Spleen (tissue), 11 donors: ENCODE results near the gene KRT7. TPM values are rescaled to one million over a fixed set of nuclear protein-coding genes. Genes with fewer than 3 reads are reported as not detected.
A peak's percentile ranks its signal among the peaks of the same experiment; 100 is the strongest.

ENCODE experiments used
- DNase-seq: peaks from one replicate; pipeline ENCODE4 v3.0.0-alpha.2; 2020
- H3K27ac ChIP-seq, 8 donors: fragments of 200-600 bp; sonication (generic) in 7 of 8; 1 replicate in 4 of 8; 2 replicates in 4 of 8; pipeline versions ENCODE4 v1.5.0 to v1.8.0; 2016 to 2021; ENCODE audit warnings: inconsistent platforms in 4 of 8, mild to moderate bottlenecking in 4 of 8, moderate library complexity in 1 of 8
- H3K27me3 ChIP-seq, 7 donors: fragments of 200-600 bp; sonication (generic) in 6 of 7; replicated peaks in 1 of 7; 1 replicate in 4 of 7; 2 replicates in 3 of 7; pipeline versions ENCODE4 v1.5.0 to v1.8.0; 2016 to 2021; ENCODE audit warnings: inconsistent platforms in 3 of 7, mild to moderate bottlenecking in 1 of 7
- H3K36me3 ChIP-seq, 6 donors: fragments of 200-600 bp; sonication (generic) in 5 of 6; 1 replicate in 4 of 6; 2 replicates in 2 of 6; pipeline versions ENCODE4 v1.5.0 to v1.8.0; 2016 to 2021; ENCODE audit warnings: inconsistent platforms in 2 of 6
- H3K4me1 ChIP-seq, 6 donors: fragments of 200-600 bp; sonication (generic) in 5 of 6; 1 replicate in 3 of 6; 2 replicates in 3 of 6; pipeline versions ENCODE4 v1.5.0 to v1.8.0; 2016 to 2021; ENCODE audit warnings: inconsistent platforms in 3 of 6
- H3K4me3 ChIP-seq, 8 donors: fragments of 200-600 bp; sonication (generic) in 7 of 8; 1 replicate in 4 of 8; 2 replicates in 4 of 8; pipeline versions ENCODE4 v1.5.0 to v1.8.0; 2016 to 2021; ENCODE audit warnings: inconsistent platforms in 4 of 8, mild to moderate bottlenecking in 4 of 8, moderate library complexity in 2 of 8
- H3K9me3 ChIP-seq, 8 donors: fragments of 200-600 bp; sonication (generic) in 7 of 8; 1 replicate in 4 of 8; 2 replicates in 4 of 8; pipeline versions ENCODE4 v1.5.0 to v1.8.0; 2016 to 2021; ENCODE audit warnings: inconsistent platforms in 4 of 8
- CTCF ChIP-seq, 11 experiments: fragments of 200-600 bp in 7 of 11; fragments of 450-650 bp in 4 of 11; sonication (generic) in 4 of 11; IDR thresholded peaks in 8 of 11; conservative IDR thresholded peaks in 3 of 11; 1 replicate in 7 of 11; 2 replicates in 4 of 11; pipeline versions ENCODE4 v1.4.0 to v1.8.0; 2016 to 2021; ENCODE audit warnings: antibody characterized with exemption in 11 of 11, inconsistent platforms in 4 of 11, mild to moderate bottlenecking in 1 of 11
- POLR2A ChIP-seq, 3 donors: fragments of 450-650 bp; IDR thresholded peaks; one replicate each; pipeline ENCODE4 v1.5.1; 2017; ENCODE audit warnings: antibody characterized with exemption in 3 of 3, mild to moderate bottlenecking in 1 of 3
- POLR2AphosphoS5 ChIP-seq, 3 donors: sonication (generic); formaldehyde crosslinking; IDR thresholded peaks; one replicate each; pipeline ENCODE4 v1.5.1; 2017; ENCODE audit warnings: antibody characterized with exemption in 3 of 3
- WGBS, 5 donors: extraction: QIAGEN DNeasy Blood & Tissue Kit in 3 of 5; methylation state at CpG; one replicate each; pipeline versions ENCODE4 v1.1.5 to v1.1.7; 2013 to 2018; 5-methylcytosine and 5-hydroxymethylcytosine counted together
- intact Hi-C: fragments of 100-400 bp; cut with DNase I; formaldehyde crosslinking; loops from one replicate; pipeline ENCODE4 v1.15.0; 2023; ENCODE audit warnings: low total_unique reads
- polyA plus RNA-seq, 3 donors: library from polyadenylated mRNA; stranded (reverse); fragments of 200-250 nt; gene quantifications; one replicate each; pipeline ENCODE4 v1.2.1, GENCODE V29; 2013
- total RNA-seq, 7 donors: library from RNA; depleted of rRNA in 3 of 7; stranded (reverse); fragments of >200 nt in 3 of 7; fragmentation: NEBNext Ultra II Directional in 4 of 7; extraction: Animal tissue kit (Norgen Biotek cat#: 25700) in 4 of 7; gene quantifications; one replicate each; pipeline versions ENCODE4 v1.1.0 to v1.2.1, GENCODE V29; 2016 to 2021
- donor health status: healthy with polysubstance abuse.
- donor health status: DM: no; HTN: no; CAD: no; lungs with moderate emphysema.
- donor health status: DM: no; HTN: no; CAD: no.
- donor health status: Bipolar disorder and iron deficiency.
- donor health status: healthy.
- donor health status: DM: no; HTN: no; CAD: no.
- donor health status: DM: yes; HTN: yes; CAD: no.

KRT7 gene
- total and polyA plus RNA-seq, 10 donors = 0.73 to 1.9 (median 1.2) TPM; not detected in 3

- H3K36me3 ChIP-seq = no peaks in the 10 kb centered on the region
- H3K27me3 ChIP-seq = peaks cover 0 to 39% (median 0%) of the 10 kb centered on the region in 7 donors
- intact Hi-C loops = no loop called here
- no peak overlapping the region for H3K27ac ChIP-seq
- DNase-seq = peak; percentile 10
- TF ChIP-seq POLR2A (IDR thresholded peaks at IDR 0.05) = no peak
- no peak for TF ChIP-seq CTCF (IDR thresholded peaks at IDR 0.05 in 8 of 11, conservative IDR thresholded peaks at IDR 0.05 in 3 of 11)
- no peak for TF ChIP-seq POLR2AphosphoS5 (IDR thresholded peaks at IDR 0.05)
- no peaks in the 10 kb centered on the region for H3K9me3 ChIP-seq
- no peak overlapping the region for H3K4me3 ChIP-seq
- H3K4me1 ChIP-seq = peaks cover 0 to 53% (median 30%) of the 10 kb centered on the region in 6 donors
- 92 to 97% (median 94%) methylated on average over 4 of the region's 4 CpGs for WGBS, 5 donors
These were observed 27.3 kb upstream of the KRT7 start for GRCh38 chr12:52205612-52206303.

DNA sequence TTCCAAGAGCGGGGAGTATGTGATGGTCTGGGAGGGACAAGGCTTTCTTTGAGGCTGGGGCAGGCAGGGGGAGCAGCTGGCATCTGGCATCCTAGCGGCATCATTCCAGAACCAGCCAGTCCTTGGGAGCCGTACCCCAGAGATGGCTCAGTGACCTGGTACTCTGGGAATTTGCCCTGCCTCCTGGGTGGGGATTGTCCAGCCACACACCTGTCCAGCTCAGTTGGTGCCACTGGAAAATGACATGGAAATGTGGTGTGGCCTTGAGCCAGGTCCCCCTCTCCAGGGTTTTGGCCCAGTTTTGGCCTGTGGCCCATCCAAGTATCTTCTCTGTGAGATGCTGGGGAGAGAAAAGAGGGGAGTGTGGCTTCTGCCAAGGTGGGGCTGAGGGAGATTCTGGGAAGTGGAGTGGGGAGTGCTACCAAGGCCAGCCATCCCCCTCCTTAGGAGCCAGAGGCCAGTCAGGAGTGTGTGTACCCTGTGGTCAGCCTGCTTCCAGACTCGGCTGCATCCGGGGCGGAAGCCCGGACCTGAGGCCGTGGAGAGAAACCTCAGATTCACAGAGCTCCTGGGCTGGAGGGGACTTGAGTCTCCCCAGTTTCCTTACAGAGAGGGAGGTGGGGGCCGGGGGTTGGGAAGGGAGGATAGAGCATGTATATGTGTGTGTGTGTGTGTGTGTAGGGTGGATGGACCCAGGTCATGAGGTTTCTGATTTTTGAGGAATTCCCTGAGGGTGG is 26.6 kb upstream of the KRT7 start:
- Histone ChIP-seq H3K27me3 (peaks cover 0 to 39% (median 0%) of the 10 kb centered on the region in 7 donors), H3K4me1 (peaks cover 0 to 48% (median 30%) of the 10 kb centered on the region in 6 donors), H3K4me3 (no peak overlapping the region), H3K27ac (no peak overlapping the region), H3K9me3 (no peaks in the 10 kb centered on the region), H3K36me3 (no peaks in the 10 kb centered on the region)
- peak; percentile 58 for DNase-seq
- TF ChIP-seq POLR2AphosphoS5 (IDR thresholded peaks at IDR 0.05) (no peak), CTCF (IDR thresholded peaks at IDR 0.05 in 8 of 11, conservative IDR thresholded peaks at IDR 0.05 in 3 of 11) (no peak), POLR2A (IDR thresholded peaks at IDR 0.05) (no peak)
- intact Hi-C loops = no loop called here
- WGBS, 5 donors = 88 to 95% (median 90%) methylated on average over 9 of the region's 9 CpGs

GRCh38 chr12:52207106-52207505 is 25.9 kb upstream of the KRT7 start:
- 83 to 100% (median 86%) methylated on average over 2 of the region's 2 CpGs for WGBS, 5 donors
- intact Hi-C loops = no loop called here
- Histone ChIP-seq H3K36me3 (no peaks in the 10 kb centered on the region), H3K27me3 (peaks cover 0 to 33% (median 0%) of the 10 kb centered on the region in 7 donors), H3K4me3 (no peak overlapping the region), H3K4me1 (peaks cover 0 to 42% (median 25%) of the 10 kb centered on the region in 6 donors), H3K27ac (no peak overlapping the region), H3K9me3 (no peaks in the 10 kb centered on the region)
- TF ChIP-seq POLR2AphosphoS5 (IDR thresholded peaks at IDR 0.05) (no peak), POLR2A (IDR thresholded peaks at IDR 0.05) (no peak), CTCF (IDR thresholded peaks at IDR 0.05 in 8 of 11, conservative IDR thresholded peaks at IDR 0.05 in 3 of 11) (no peak)
- peak; percentile 44 for DNase-seq

- H3K4me1 ChIP-seq = peaks cover 0 to 34% (median 19%) of the 10 kb centered on the region in 6 donors
- peaks cover 0 to 26% (median 0%) of the 10 kb centered on the region in 7 donors for H3K27me3 ChIP-seq
- intact Hi-C loops = no loop called here
- H3K27ac ChIP-seq = no peak overlapping the region
- DNase-seq = peak; percentile 68
- no peaks in the 10 kb centered on the region for H3K9me3 ChIP-seq
- TF ChIP-seq CTCF (IDR thresholded peaks at IDR 0.05 in 8 of 11, conservative IDR thresholded peaks at IDR 0.05 in 3 of 11) (no peak), POLR2A (IDR thresholded peaks at IDR 0.05) (no peak), POLR2AphosphoS5 (IDR thresholded peaks at IDR 0.05) (no peak)
- WGBS, 5 donors = 31 to 65% (median 57%) methylated on average over 3 to 10 of the region's 10 CpGs
- H3K4me3 ChIP-seq = no peak overlapping the region
- no peaks in the 10 kb centered on the region for H3K36me3 ChIP-seq
These were observed 25.1 kb upstream of the KRT7 start for GRCh38 chr12:52207895-52208294.
